HG02943 (cell line): ENCODE data around the gene FOSB.

Source experiments
- ATAC-seq: cut with Tn5 transposase; IDR thresholded peaks from one replicate; pipeline ENCODE4 v1.9.1; 2021; ENCODE audit warnings: mild to moderate bottlenecking, low read depth, moderate library complexity; ENCODE audit not compliant: unreplicated experiment

FOSB gene

DNA sequence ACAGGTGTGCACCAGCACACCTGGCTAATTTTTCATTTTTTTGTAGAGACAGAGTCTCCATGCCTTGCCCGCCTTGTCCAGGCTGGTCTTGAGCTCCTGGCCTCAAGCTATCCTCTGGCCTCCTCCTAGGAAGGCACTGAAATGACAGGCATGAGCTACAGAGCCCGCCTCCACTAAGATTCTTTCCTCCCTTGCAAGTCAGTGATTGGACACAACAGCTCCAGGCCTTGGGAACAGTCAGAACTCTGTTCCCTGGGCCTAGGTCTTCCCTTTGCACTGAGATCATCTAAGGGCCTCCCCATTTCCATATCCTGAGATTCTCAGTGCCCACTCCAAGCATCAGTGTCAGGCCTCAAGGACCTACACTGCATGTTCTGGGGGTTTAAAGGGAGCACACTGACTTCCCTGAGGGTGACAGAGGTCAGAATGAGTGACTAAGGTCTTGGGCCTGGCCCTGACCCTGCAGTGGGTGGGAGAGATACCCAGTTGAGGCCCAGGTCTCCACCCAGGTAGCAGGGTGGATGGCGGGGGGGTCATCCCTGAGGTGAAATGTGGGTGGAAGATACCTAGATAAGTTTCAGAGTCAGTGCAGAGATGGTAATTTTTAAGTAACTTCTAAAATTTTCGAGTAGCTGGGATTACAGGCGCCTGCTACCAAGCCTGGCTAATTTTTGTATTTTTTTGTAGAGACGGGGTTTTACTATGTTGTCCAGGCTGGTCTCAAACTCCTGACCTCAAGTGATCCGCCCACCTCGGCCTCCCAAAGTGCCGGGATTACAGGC lies 26.7 kb upstream of the FOSB start:
- ATAC-seq, result no peak

DNA sequence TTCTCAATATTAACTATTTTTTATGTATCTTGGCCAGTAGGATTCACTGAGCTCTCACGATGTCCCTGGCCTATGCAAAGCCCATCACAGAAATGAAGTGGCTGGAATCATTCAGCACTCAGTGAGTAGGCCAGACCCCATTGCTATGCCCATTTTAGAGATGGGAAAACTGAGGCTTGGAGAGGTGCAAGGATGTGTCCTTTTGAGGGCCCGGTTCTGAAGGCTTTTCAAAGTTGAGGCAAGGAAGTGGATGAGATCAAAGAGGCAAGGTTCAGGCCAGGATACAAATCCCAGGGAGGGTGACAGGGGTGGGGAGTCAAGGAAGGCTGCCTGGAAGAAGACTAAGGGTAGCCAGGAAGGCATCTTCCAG lies 25.4 kb upstream of the FOSB start:
- ATAC-seq, result no peak

DNA sequence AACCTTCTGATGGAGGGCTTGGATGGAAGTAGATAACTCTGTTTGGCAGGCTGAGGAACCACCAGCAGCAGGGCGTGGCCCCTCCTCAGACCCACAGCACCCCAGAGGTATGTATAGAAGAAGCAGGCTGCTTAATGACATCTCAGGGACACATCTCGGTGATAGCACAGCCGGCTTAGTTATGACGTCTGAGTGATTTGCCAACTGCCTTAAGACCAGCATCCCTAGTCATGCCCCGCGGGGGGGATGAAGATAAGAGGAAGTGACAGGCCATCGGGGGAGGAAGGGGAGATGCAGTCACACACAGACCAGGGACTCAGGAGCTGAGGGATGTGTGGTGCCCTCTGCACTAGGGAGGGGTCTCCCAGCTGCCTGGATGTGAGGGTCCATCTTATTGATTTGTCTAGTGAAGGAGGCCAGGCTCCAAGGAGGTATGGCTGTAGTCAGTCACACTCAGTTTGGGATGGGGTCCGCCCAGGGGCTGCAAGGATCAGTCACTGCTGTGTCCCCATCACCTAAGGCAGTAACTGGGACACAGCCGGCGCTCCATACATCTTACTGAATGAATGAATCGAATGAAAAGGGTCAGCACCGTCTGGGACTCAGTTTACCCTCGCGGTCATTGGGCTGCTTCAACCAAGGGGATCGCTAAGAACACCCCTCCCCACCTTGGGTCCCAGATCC lies 24.9 kb upstream of the FOSB start:
- no peak for ATAC-seq

DNA sequence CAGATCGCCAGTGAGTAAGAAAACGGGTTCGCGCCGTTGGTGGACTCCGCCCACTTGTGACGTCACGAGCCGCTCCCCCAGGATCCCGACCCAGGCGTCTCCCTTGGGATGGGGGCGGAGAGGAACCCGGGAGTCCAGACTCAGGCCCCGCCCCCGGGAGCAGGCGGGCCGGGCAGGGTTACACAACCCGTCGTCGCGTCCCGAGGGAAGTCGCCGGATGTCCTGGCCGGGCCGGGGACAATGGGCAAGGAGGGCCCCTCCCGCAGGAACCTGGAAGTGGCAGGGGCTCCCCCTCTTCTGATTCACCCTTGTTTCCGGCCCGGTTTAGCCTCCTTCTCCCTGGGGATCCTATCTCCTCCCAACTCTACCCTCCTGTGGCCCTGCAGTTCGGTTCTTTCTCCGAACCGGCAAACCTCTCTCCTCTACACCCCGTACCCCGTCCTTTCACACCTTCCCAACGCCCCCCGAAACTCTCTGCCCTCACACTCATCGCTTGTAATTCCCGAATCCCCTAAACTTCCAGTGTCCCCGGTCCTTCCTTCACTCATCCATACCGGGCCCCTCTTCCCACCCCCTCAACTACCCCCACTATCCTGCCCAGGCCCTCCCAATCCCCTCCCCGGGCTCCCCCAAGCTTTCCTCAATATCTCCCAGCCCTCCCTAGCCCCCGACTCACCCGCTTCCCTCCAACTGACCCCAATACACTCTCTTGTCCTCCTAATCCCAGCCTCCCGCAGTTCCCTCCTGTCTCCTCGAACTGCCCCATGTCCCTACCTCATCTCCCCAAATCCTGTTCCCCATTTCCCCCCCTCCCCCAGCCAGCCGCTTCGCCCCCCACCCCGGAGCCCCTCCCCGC lies 24.1 kb upstream of the FOSB start:
- ATAC-seq, result no peak

DNA sequence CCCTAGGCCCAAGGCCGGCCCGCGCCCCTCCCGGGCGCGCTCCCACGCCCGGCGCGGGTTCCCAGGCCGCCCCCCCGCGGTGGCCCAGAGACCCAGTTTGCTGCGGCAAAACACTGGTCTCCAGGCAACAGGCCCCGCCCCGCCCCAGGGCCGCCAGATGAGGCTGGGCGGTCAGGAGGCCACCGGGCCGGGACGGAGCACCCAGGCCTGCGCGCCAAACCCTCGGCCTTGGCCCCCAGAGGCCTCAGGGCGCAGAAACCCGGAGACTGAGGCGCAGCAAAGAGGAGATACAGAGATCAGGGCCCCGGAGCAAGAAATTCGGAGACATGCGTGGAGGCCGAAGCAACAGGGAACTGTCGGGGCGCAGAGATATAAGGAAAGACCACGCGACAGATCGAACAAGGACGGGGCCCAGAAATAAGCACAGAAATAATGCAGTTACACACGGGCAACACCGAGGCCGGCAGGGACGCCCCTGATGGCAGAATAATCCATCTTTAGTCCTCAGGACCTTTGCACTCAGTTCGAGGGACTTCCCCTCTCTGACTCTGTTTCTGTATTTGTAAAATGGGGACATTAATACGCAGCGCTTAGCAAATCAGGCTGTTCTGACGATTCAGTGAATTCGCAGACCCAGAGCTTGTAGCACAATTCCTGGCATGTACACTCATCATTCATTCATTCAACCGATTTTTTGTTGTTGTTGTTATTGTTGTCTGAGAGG lies 23.3 kb upstream of the FOSB start:
- ATAC-seq, result no peak

DNA sequence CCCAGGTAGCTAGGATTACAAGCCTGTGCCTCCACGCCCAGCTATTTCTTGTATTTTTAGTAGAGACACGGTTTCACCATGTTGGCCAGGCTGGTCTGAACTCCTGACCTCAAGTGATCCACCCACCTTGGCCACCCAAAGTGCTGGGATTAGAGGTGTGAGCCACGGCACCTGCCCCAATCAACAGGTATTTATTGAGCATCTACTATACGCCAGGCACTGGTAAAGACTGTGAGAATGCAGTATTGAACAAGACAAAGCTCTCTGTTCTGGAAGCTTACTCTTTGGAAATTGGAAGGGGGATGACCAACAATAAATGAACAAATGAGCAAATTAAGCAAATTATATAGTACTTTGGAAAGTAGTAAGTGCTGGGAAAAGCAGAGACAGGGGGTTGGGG lies 22.7 kb upstream of the FOSB start:
- no peak for ATAC-seq

DNA sequence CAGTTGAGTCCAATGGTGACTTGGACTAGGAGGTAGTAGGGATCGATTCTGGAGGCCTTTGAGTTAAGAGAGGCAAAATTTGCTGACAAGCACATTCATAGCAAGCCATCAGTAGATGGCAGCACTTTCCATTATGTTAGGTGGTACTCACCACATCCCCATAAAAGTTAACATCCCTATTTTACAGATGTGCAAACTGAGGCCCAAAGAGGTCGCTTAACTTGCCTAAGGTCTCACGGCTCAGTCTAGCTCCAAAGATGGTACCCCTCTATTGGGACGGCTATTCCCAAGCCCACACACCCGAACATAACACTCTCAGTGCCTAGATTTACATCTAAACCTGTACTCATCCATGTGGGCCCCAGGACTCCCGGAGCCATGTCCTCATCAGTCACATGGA lies 21.5 kb upstream of the FOSB start:
- ATAC-seq, result no peak

DNA sequence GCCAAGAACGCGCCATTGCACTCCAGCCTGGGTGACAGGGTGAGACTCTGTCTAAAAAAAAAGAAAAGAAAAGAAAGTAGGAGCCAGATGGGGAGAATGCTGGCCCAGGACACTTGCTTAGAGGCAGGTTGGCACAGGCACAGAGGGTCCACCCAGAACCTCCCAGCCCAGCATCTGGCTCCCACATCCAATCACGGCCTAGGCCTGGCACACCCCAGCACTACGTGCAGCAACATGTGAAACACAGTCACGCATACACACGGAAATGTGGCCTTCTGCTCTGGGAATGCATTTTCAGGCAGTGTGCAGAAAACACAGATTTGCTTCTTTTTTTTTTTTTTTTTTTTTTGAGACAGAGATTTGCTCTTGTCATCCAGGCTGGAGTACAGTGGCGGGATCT lies 20.9 kb upstream of the FOSB start:
- no peak for ATAC-seq

DNA sequence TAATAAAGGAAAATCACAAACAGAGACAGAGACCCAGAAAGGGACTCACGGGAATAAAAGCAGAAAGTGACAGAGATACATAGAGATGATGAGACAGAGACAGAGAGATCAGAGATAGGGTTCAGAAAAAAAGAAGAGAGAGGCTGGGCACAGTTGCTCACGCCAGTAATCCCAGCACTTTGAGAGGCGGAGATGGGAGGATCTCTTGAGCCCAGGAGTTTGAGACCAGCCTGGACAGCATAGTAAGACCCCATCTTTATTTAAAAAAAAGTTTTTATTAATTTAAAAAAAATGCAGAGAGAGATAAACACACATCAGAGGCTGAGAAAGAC lies 19.4 kb upstream of the FOSB start:
- no peak for ATAC-seq

DNA sequence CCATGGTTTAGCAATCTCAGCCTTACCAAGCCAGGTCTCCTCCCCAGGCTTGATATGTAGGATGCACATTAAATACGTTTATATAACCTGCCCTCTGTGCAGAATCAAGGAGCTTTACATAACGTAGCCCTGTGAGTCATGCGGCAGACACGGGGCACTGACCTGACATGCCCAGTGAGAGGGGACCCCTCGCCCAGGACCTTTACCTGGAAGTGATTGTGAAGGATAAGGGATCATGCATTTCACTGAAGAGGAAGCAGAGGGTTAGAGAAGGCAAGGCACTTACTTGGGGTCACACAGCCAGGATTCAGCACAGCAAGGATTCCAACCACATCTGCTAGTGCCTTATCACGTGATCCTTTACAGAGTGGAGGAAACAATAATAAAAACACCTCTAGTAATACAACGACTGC lies 18.9 kb upstream of the FOSB start:
- no peak for ATAC-seq

DNA sequence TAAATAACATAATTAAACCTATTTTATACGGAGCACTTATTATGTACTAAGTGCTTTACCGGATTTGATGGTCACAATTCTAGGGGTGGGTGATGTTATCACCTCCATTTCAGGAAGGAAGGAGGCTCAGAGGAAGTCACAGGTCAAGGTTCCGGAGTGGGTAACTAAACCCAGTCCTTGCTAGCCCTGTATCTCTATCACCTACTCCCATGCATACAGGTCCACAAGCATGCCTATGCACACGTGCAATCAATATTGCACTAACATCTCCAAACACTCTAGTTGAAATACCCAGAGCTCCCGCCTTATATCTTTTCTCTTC lies 17.8 kb upstream of the FOSB start:
- no peak for ATAC-seq

DNA sequence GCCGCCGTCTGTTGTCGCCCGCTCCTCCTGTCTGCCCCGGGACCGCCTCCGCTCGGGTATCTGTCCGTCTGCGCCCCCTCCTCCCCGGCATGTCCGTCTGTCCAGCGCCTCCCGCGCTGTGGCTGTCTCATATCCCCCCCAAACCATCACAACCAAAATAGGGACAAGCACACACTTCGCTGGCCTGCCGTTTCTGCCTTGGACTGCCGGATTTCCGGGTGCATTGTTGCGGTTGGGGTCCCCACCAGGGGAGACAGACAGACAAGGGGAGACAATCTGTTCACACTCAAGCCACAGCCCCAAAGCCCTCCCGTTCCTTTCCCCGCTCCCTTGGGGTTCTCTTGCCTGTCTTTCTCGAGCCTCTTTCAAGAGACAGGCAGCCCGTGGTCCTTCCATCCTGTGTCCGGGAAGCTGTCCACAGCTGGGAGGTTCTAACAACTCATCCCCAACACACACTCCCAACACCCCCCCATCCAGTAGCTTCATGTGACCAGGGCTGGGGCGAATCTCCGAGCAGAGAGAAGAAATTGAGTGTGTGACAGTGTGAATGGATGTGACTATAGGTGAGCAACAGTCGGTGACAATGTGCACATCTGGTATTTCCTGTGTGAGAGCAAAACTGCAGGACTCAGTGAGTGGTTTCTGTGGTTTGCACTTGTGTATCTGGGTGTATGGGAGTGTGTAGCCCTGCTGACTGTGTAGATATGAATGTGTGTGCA lies 16.5 kb upstream of the FOSB start:
- no peak for ATAC-seq

DNA sequence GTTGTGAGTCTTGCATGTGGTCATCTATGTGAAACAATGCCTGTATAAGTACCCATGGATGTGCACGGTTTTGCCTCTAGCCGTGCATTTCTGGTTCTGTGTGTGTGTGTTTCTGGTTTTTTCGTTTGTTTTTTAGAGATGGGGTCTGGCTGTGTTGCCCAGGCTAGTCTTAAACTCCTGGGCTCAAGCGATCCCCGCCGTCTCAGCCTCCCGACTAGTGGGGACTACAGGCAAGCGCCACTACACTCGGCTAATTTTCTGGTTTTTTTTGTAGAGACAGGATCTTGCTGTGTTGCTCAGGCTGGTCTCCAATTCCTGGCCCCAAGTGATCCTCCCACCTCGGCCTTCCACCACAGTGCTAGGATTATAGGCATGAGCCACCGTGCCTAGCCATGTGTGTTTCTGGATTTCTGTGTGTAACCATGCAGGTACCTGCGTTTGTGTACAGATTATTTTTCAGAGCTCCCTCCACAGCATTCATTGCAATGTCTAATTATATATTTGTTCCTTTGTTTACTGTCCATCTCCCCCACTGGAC lies 15.9 kb upstream of the FOSB start:
- ATAC-seq, result no peak

DNA sequence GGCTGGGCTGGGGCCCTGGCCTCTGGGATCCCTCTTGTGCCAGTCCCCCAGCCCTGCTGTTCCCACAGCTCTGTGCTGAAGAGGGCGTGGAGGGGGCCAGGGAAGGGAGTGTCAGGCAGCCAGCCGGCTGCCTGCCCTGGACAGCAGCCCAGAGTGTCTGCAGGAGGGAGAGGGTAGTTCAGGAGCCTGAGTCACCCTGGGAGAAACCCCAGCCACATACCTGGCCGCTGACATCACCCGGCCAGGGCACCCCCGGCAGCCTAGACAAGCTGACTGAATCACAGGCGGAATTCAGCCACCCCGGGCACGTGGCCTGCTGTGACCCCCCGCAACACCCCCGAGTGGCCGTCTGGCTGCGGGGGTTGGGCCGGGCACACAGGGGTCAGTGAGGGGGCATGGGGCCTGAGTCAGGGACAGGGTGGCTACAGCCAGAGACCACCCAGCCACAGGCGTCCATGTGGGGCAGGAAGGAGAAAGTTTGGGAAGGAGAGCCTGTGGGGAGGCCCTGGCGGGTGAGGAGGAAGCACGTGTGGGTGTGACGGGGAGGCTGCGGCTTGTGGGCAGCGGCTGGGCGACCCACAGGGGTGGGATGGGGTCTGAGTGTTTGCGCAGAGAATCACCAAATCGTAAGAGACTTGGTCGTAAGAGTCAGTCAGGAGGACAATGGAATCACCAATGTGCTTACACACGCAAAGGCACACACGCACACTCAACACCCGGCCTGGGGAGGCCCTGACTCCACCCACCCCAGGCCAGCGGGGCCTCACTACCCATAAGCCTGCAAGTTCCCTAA lies 11.9 kb upstream of the FOSB start:
- no peak for ATAC-seq

DNA sequence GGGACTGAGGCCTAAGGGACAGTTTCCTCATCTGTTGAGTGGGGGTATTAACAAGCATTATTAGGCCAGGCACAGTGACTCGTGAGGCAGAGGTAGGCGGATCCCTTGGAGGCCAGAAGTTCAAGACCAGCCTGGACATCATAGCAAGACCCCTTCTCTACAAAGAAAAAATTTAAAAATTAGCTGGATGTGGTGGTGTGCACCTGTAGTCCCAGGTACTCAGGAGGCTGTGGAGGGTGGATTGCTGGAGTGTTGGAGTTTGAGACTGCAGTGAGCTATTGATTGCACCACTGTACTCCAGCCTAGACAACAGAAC lies 11.3 kb upstream of the FOSB start:
- ATAC-seq, result no peak

DNA sequence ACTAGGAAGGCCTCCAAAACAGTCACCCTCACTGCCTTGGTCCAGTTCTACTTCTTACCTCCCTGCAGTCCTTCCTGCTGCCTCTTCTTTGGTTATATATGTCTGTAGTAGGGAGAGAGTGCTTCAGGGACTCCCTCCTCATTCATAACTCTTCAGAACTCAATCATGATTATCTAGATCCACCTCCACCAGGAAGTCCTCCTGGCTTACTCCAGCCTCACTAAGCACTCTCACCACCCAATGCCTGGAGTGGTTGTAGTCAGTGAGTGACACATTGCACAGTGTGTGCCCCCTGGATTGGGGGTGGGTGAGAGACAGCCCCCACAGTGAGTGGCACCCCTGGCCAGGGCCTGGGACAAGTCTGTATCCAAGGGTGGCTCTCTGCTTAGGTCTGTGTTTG lies 10.0 kb upstream of the FOSB start:
- no peak for ATAC-seq

DNA sequence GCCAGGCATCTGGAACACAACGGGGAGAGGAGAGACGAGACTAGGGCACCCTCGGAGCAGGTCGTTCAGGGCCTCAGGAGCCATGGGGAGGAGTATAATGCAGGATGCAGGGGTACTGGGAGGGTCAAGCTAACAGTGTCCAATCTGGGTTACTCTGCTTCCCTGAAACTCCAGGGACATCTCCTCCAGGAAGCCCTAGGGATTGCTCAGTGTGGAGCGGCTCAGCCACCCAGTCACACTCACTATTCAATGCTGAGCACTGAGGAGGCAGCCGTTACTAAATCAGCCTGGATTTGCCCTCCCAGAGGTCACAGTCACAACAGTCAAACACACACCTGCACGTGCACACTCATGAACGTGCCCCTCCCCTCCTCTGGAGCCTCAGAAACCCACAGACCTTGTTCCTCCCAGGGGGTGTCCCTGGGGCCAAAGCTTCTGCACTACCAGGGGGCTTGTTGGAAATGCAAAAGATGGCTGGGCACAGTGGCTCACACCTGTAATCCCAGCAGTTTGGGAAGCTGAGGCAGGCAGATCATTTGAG lies 6.9 kb upstream of the FOSB start:
- ATAC-seq, result no peak

DNA sequence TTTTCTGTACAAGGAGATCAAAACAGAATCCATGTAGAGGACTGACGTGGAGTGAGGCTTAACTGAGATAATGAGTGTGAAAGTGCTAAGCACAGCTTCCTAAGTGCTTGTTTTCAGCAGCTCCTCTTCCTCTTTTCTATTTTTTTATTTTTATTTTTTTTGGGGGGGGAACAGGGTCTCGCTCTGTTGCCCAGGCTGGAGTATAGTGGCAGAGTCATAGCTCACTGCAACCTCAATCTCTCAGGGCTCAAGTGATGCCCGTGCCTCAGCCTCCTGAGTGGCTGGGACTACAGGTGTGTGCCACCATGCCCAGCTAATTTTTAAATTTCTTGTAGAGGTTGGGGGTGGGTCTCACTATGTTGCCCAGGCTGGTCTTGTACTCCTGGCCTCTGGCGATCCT lies 5.6 kb upstream of the FOSB start:
- ATAC-seq, result no peak

DNA sequence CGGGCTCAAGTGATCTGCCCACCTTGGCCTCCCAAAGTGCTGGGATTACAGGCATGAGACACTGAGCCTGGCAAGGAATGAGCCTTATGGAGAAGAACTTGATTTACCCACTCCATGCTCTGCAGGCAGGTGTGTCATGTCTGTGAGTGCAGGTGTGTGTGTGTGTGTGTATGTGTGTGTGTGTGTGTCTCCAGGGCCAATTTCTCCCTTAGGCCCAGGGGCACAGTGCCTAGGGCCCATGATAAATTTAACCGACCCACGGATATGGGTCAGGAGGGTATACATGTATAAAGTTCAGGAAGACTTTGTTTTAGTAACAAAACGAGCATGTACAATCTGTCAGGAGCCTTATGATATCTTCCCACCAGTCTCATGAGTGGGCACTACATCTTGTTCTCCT lies 4.6 kb upstream of the FOSB start:
- ATAC-seq, result no peak
